A172 (cell line): Measurements from ENCODE around the gene DNASE1L1. TPM values are rescaled to one million over a fixed set of nuclear protein-coding genes. Genes with fewer than 3 reads are reported as not detected.

Source experiments
- DNase-seq: peaks from one replicate; pipeline ENCODE4 v3.0.0-alpha.2; 2015; ENCODE audit warnings: low spot score
- total RNA-seq: library from RNA; depleted of rRNA; stranded (reverse); fragments of >200 nt; shearing (Covaris generic); gene quantifications from 2 replicates; pipeline ENCODE4 v1.2.3, GENCODE V29; 2014

DNASE1L1 gene
- total RNA-seq, 1 experiment from 2014 or later, result 70.8 TPM

DNA sequence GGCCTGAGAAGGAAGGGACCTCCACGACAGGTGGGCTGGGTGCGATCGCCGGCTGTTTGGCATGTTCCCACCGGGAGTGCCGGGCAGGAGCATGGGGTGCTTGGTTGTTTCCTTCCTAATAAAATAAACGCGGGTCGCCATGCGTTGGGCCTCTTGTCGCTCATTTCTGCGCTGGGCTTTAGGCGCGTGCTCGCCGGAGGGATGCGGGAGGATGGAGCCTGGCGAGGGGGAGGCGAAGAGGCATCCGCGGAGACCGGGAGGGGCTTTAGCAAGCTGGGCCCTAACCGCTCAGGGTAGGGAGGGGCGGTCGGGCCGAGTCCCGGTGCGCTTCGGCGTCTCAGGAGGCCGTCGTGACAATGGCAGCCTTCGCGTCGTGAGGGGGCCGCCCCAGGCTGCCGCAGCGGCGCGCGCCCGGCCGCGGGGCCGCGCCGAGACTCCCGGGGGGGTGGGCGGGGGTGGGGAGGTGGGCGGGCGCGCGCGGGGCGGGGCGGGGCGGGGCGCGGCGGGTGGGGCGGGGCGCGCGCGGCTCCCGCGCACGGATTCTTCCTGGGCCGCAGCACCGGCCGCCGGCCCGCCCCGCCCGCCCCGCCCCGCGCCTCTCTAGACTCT, 27.4 kb upstream of the DNASE1L1 start:
- DNase-seq, result no peak

DNA sequence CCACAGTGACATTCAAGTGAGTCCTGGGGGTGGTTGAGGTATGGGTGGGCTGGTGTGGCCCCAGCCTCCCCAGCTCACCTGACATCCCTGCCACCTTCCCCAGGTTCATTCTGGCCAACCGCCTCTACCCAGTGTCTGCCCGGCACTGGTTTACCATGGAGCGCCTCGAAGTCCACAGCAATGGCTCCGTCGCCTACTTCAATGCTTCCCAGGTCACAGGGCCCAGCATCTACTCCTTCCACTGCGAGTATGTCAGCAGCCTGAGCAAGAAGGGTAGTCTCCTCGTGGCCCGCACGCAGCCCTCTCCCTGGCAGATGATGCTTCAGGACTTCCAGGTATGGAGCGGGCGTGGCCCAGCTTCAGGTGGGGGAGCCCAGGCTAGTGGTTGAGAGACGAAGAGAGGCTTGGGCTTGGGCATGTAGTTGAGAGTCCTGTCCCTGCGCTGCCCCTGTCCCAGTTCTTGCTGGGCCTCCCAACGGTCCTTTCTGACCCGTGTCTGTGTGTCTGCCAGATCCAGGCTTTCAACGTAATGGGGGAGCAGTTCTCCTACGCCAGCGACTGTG, 26.2 kb upstream of the DNASE1L1 start:
- DNase-seq, result no peak

DNA sequence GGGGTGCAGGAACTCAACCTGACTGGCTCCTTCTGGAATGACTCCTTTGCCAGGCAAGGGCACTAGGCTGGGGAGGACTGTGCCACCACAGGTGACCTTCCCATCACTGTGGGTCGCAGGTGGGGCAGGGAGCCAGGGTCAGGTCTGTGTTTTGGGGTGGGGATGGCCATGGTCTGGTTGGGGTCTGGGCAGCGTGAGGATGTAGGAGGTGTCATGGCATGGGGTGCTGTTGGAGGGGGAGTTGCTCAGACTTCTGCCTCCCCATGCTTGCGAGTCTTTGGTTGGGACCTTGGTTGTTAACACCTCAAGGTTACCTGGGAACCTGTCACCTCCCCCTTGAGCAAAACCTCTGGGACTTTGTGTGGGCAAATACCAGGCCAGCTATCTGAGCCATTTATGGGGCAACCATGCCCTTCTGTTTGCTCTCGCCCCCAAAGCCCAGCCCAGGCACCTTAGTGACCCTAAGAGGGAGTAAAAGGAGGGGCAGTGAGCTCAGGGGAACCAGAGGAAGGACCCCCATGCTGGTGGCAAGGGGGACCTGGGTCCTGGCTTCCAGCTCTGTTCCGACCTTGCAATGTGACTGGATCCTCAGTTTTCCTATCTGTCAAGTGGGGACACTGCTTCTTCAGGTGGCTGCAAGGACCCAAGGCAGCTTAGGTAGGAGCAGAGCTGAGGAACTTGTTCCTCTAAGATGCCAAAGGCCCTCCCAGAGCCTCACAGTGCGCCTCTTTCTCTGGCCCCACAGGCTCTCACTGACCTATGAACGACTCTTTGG, 25.5 kb upstream of the DNASE1L1 start:
- no peak for DNase-seq

GRCh38 chrX:154433605-154434004, 24.6 kb upstream of the DNASE1L1 start:
- DNase-seq, result no peak

DNA sequence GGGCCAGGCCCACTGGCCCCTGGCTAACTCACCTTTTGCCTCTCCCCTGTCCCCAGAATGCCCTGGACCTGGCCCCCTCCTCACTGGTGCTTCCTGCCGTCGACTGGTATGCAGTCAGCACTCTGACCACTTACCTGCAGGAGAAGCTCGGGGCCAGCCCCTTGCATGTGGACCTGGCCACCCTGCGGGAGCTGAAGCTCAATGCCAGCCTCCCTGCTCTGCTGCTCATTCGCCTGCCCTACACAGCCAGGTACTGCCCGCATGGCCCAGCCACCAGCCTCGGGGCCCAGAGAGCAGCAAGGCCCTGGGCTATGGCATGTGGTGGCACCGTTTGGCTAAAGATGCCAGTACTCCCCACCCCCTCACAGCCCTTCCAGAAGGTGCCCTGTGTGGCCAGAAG, 23.2 kb upstream of the DNASE1L1 start:
- DNase-seq, result no peak

- DNase-seq, result no peak
Observed at GRCh38 chrX:154431341-154431740, 22.3 kb upstream of the DNASE1L1 start.

GRCh38 chrX:154430916-154431315, 21.9 kb upstream of the DNASE1L1 start:
- DNase-seq, result no peak

DNA sequence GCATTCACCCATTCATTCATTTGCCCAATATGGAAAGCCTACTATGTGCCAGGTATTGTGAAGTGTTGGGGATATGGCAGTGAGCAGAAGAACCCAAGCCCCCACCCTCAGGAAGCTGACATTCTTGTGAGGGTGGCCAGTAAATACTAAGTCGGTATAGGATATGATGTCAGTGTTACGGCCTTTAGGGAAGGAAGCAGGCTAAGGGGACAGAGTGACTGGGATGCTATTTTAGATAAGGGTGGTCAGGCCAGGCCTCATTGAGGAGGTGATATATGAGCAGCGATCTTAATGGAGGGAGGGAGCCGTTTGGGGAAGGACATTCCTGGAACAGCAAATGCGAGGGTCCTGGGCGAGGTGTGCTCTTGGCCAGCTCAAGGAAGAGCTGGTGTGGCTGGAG, 21.4 kb upstream of the DNASE1L1 start:
- DNase-seq, result no peak

DNA sequence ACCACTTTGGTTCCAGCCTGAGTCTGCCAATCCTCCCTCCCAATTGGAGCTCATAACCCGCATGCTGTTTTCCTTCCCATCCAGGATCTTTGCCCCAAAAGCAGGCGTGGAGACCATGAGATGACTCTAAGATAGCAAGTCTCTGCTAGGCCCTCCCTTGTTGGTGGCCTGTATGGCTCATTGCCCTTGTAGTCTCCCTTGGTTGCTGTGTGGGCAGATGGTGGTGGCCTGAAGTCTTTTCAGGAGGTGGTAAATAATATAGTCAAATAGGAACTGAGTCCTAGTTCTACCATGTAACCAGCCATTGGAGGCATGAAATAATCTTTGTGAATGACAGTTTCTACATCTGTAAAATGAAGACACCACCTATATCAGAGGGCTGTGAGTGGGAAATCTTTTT, 20.7 kb upstream of the DNASE1L1 start:
- no peak for DNase-seq

GRCh38 chrX:154428176-154429171, 19.4 kb upstream of the DNASE1L1 start, which contains the start of gene ATP6AP1:
Gene ATP6AP1, plus strand, starts transcription at chrX:154428677. Its CDS starts 16 bp downstream, at chrX:154428693.
- DNase-seq, result peak; percentile 91

GRCh38 chrX:154426916-154427770, 18.1 kb upstream of the DNASE1L1 start:
- DNase-seq, result no peak

DNA sequence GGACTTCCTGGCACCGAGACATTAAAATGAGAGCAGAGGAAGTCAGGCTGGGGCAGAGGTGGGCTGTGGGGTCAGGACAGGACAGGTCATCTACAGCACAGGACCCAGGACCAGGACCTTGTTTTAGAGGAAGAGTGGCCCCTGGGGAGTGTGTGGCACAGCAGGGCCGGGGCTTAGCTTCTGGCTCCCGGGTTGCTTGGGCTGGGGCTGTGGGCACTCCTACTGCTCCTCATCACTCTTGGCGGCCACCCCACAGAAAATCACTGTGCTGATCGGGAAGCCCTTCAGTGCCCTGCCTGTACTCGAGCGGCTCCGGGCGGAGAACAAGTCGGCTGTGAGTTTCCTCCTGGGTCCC, 11.3 kb upstream of the DNASE1L1 start:
- DNase-seq, result no peak

- DNase-seq, result no peak
Observed at GRCh38 chrX:154419688-154420401, 10.8 kb upstream of the DNASE1L1 start.

DNA sequence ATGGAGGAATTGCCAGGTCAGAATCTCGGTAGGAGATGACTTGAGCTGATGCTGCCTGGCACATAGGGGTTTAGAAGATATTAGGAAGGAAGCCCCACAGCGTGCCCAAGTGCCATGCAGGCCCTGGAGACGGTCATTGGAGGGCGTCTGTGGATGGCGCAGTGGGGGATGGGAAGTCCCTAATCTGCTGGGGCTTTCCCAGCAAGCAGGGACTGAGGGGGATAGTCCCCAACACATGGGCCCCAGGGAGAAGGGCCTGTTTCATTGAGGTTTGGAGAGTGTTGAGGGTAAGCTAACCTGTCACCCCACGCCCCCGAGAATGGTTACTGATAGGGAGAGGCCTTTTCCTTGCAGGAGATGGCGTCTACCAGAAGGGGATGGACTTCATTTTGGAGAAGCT, 10.1 kb upstream of the DNASE1L1 start:
- DNase-seq, result no peak

DNA sequence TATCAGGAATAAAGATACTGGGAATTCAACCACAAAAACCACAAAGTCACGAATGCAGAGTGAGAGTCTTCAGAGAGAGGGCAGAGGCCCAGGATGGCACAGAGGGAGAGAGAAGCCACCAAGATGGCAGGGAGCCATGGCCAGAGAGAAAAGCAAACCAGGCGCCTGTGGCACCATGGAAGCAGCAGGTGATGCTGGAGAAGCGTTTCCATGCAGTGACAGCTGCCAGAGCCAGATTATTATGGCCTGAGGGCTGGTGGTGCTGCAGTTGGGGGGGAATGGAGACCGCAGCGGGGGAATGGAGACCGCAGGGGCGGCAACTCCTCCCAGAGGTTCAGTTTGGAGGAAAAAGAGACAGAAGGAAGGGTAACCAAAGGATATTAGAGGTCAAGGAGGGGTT, 8.1 kb upstream of the DNASE1L1 start:
- peak; percentile 21 for DNase-seq

- no peak for DNase-seq
Observed at GRCh38 chrX:154413142-154413541, 4.1 kb upstream of the DNASE1L1 start.

DNA sequence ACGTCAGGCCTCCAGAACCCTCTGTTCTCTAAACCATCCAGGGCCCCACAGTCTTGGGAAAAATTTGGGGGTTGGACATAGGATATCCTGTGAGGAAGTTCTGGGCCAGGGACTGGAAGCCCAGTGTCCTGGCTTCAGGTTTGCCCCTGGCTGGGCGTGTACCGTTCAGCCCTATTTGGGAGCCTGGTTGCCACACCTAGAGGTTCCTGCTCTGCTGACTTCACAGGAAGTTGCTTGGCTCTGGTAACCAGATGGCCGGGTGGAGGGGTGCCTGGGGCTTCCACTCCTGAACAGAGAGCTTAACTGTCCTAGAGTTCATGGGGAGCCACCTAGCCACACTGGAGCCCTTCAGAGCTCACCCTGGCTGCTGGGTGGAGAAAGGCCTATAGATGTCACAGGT, 3.4 kb upstream of the DNASE1L1 start:
- DNase-seq, result peak; percentile 28

- peak; percentile 64 for DNase-seq
Observed at GRCh38 chrX:154411981-154412340, 2.9 kb upstream of the DNASE1L1 start.

- no peak for DNase-seq
Observed at GRCh38 chrX:154408659-154409221, 314 bp downstream of the DNASE1L1 start.

- DNase-seq, result no peak
Observed at GRCh38 chrX:154404625-154405192, 4.3 kb downstream of the DNASE1L1 start.
